Jurkat, Clone E6-1 (cell line): ENCODE results near the gene AIFM1. TPM values are rescaled to one million over a fixed set of nuclear protein-coding genes. Genes with fewer than 3 reads are reported as not detected.

Experiments
- DNase-seq: peaks from one replicate; pipeline ENCODE4 v3.0.0-alpha.2; 2011; ENCODE audit warnings: low read depth, low spot score
- H3K4me3 ChIP-seq: 2 replicates; pipeline ENCODE4 v1.5.1; 2011; ENCODE audit warnings: mild to moderate bottlenecking, low read length, control low read depth, moderate library complexity
- polyA plus RNA-seq: library from polyadenylated mRNA; unstranded; fragments of >200 nt; gene quantifications from one replicate; pipeline ENCODE4 v1.2.1, GENCODE V29; 2012; ENCODE audit warnings: missing spikeins; ENCODE audit not compliant: insufficient read length, insufficient read depth

Gene AIFM1
- polyA plus RNA-seq, result 99.5 TPM

- peak; percentile 93 for DNase-seq
- peak within 1 kb of the TSS; percentile 79 for H3K4me3 ChIP-seq
Observed at GRCh38 chrX:130165703-130166502, at the start of gene AIFM1. AIFM1 (minus strand) TSS chrX:130165841; CDS start chrX:130165656, 185 bp downstream.

GRCh38 chrX:130213376-130213775, 47.7 kb upstream of the AIFM1 start:
- DNase-seq, result no peak
- no peak overlapping the region for H3K4me3 ChIP-seq

- DNase-seq, result no peak
- H3K4me3 ChIP-seq, result no peak overlapping the region
Observed at GRCh38 chrX:130212371-130212770, 46.7 kb upstream of the AIFM1 start.

- H3K4me3 ChIP-seq, result no peak overlapping the region
- DNase-seq, result no peak
Observed at GRCh38 chrX:130211415-130212186, 46.0 kb upstream of the AIFM1 start.

GRCh38 chrX:130204647-130205046, 39.0 kb upstream of the AIFM1 start:
- no peak overlapping the region for H3K4me3 ChIP-seq
- DNase-seq, result no peak

- DNase-seq, result no peak
- no peak overlapping the region for H3K4me3 ChIP-seq
Observed at GRCh38 chrX:130197464-130197863, 31.8 kb upstream of the AIFM1 start.

GRCh38 chrX:130196466-130196865, 30.8 kb upstream of the AIFM1 start:
- DNase-seq, result no peak
- H3K4me3 ChIP-seq, result no peak overlapping the region

- no peak for DNase-seq
Observed at GRCh38 chrX:130190801-130191200, 25.2 kb upstream of the AIFM1 start.

GRCh38 chrX:130186651-130187050, 21.0 kb upstream of the AIFM1 start:
- DNase-seq, result no peak
- H3K4me3 ChIP-seq, result no peak overlapping the region

More at GRCh38 chrX:130190801-130191200, 25.2 kb upstream of the AIFM1 start:
- no peak overlapping the region for H3K4me3 ChIP-seq

- H3K4me3 ChIP-seq, result no peak overlapping the region
- DNase-seq, result no peak
Observed at GRCh38 chrX:130184857-130185256, 19.2 kb upstream of the AIFM1 start.

GRCh38 chrX:130184168-130184567, 18.5 kb upstream of the AIFM1 start:
- no peak overlapping the region for H3K4me3 ChIP-seq
- no peak for DNase-seq

GRCh38 chrX:130179579-130180215, 14.1 kb upstream of the AIFM1 start:
- H3K4me3 ChIP-seq, result no peak overlapping the region
- DNase-seq, result peak; percentile 63

- H3K4me3 ChIP-seq, result no peak overlapping the region
- DNase-seq, result no peak
Observed at GRCh38 chrX:130179170-130179569, 13.5 kb upstream of the AIFM1 start.

GRCh38 chrX:130176942-130177341, 11.3 kb upstream of the AIFM1 start:
- H3K4me3 ChIP-seq, result no peak overlapping the region
- DNase-seq, result no peak

GRCh38 chrX:130176354-130176776, 10.7 kb upstream of the AIFM1 start:
- no peak for DNase-seq
- H3K4me3 ChIP-seq, result no peak overlapping the region

- H3K4me3 ChIP-seq, result no peak overlapping the region
- DNase-seq, result no peak
Observed at GRCh38 chrX:130174937-130175336, 9.3 kb upstream of the AIFM1 start.

- H3K4me3 ChIP-seq, result no peak overlapping the region
Observed at GRCh38 chrX:130174045-130174704, 8.5 kb upstream of the AIFM1 start.

GRCh38 chrX:130173190-130173895, 7.7 kb upstream of the AIFM1 start:
- DNase-seq, result no peak
- peak overlapping the region; percentile 27 for H3K4me3 ChIP-seq

More at GRCh38 chrX:130174045-130174704, 8.5 kb upstream of the AIFM1 start:
- no peak for DNase-seq
